ENCODE results near the gene LGALS7.

LGALS7 gene

DNA sequence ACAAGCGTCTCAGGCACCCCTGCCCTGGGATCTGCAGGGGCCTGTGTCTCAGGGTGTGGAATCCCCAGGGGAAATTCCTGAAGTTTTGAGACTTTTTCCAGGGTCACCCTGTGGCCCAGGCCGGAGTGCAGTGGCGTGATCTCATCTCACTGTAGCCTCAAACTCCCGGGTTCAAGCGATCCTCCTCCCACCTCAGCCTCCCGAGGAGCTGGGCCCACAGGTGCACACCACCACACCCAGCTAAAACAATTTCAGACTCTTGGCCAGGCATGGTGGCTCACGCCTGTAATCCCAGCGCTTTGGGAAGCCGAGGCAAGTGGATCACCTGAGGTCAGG is 33.1 kb downstream of the LGALS7 start:
- TF ChIP-seq CTCF (IDR thresholded peaks at IDR 0.05), result no peak

DNA sequence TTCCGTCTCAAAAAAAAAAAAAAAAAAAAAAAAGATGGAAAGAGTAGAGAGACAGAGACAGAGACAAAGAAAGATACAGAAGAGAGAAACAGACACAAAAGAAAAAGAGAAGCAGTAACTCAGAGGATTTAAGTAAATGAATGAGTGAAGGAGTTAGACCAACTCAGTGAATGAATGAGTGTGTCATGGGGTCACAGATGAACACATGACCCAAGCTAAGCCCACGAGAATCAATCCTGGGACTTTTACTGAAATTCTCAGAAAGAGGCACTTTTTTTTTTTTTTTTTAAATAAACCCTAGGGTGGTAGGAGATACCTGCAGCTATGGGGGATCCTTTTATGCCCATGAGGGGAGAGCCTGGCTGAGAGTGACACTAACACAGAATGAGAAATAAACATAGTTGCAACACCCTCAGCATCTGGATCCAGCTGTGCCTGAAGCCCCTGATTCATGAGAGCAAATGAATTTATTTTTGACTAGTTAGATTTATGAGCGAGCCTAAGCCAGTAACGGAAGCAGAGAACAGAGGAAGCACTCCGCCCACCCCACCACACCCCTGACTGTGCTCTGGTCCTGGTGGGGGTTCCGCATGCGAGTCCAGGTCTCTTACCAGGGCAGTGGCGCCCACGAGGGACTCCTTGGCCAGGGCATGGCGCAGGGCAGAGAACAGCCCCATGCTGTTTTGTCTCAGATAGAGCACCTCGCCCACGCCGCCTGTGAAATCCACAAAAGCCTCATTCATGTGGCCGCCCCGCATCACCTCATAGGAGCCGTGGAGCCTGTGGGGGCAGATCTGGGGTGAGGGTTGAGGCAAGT is 33.7 kb downstream of the LGALS7 start:
- no peak for TF ChIP-seq CTCF (IDR thresholded peaks at IDR 0.05)

- TF ChIP-seq CTCF (IDR thresholded peaks at IDR 0.05), result no peak
These were observed 35.2 kb downstream of the LGALS7 start for GRCh38 chr19:38737921-38738737.

DNA sequence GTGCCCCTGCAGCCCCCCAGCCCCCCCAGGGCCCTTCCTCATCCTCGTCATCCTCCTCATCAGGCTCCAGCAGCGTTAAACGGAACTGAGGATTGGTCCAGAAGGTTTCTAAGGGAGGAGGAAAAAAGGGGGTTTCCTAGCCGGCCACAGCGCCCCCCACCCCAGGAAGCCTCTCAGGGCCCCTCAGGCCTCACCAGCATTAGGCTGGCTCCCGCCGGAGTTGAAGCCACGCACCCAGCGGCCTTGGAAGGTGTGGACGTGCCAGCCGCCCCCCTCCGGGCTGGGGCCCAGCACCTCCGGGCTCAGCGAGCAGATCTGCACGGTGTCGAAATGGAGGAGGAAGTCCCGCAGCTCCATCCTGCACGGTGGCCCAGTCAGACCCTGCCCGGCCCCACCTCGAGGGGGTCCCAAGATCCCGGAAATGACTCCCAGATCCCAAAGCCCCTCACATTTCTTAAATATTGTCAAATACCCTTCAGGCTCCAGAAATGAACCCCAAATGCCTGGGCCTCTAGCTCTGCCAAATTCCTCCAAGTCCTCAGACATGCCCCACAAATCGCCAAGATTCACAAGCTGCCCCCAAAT is 35.9 kb downstream of the LGALS7 start:
- no peak for TF ChIP-seq CTCF (IDR thresholded peaks at IDR 0.05)

DNA sequence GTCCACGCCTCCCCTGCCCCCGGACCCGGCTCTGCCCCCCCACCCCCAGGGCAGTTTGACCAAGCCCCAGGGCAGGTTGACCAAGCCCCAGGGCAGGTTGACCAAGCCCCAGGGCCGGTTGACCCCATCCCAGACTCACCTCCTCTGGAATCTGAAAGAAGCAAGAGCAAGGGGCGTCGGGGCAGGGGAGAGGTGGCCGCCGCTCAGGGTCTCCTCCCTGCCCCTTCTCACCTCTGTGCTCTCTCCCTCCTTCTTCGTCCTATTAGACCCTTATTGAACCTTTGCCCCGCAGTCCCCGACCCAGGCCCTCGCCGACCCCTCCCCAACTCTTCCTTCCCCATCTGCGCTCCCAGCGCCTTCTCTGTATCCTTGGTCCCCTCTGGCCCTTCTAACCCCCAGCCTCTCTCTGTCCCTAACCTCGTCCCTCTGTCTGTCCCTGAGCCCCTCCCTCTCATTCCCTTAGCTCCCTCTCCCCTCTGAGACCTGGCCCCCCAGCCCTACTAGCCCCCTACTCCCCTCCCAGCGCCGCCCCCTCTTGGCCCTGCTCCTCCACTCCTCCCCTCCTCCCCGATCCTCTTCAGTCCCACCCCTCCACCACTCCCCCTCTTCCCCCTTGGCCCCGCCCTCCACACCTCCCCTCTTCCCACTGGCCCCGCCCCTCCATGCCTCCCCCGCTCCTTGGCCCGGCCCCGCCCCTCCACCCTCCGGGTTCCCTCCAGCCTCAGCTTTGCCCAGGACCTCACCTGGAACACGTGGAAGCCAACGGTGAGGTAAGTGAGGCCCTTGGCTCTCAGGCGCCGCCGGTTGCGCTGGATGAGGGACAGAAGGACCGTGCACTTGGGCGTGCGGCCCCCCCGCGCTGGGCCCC is 36.7 kb downstream of the LGALS7 start:
- TF ChIP-seq CTCF (IDR thresholded peaks at IDR 0.05), result no peak

GRCh38 chr19:38736036-38736412 is 37.3 kb downstream of the LGALS7 start:
- TF ChIP-seq CTCF (IDR thresholded peaks at IDR 0.05), result no peak

- TF ChIP-seq CTCF (IDR thresholded peaks at IDR 0.05), result no peak
These were observed 38.0 kb downstream of the LGALS7 start for GRCh38 chr19:38735257-38735686.
